WTC11 (cell line): ENCODE measurements around the gene CCDC195. TPM values are rescaled to one million over a fixed set of nuclear protein-coding genes. Genes with fewer than 3 reads are reported as not detected.

Experiments used
- ATAC-seq: fragments of 200-7000 bp; cut with Tn5 transposase; 2 replicates; pipeline ENCODE4 v1.10.0; 2021; ENCODE audit warnings: mild to moderate bottlenecking, moderate library complexity
- CTCF ChIA-PET: fragments of 300-600 bp; sonication (Branson Sonifier 250); formaldehyde crosslinking; loops from one replicate; lab custom pipeline; 2021; ENCODE audit warnings: antibody characterized with exemption; lab: Charles Lee
- POLR2A ChIA-PET: fragments of 350-600 bp; sonication (Branson Sonifier 250); formaldehyde crosslinking; loops from one replicate; lab custom pipeline; 2021; ENCODE audit warnings: antibody characterized with exemption; lab: Charles Lee
- DNase-seq: peaks from one replicate; pipeline ENCODE4 v3.0.0; 2021; ENCODE audit warnings: low spot score
- H3K27ac Mint-ChIP-seq: 2 replicates; pipeline ENCODE4 v1.8.0; 2021; ENCODE audit warnings: mixed read lengths
- H3K27me3 Mint-ChIP-seq: 2 replicates; pipeline ENCODE4 v1.8.0; 2021; ENCODE audit warnings: low read depth, mild to moderate bottlenecking, moderate library complexity, mixed read lengths
- H3K36me3 Mint-ChIP-seq: 2 replicates; pipeline ENCODE4 v1.8.0; 2021; ENCODE audit warnings: mixed read lengths
- H3K4me1 Mint-ChIP-seq: 2 replicates; pipeline ENCODE4 v1.8.0; 2022; ENCODE audit warnings: mixed read lengths
- H3K4me3 Mint-ChIP-seq: 2 replicates; pipeline ENCODE4 v1.8.0; 2021; ENCODE audit warnings: mild to moderate bottlenecking, moderate library complexity, mixed read lengths
- H3K9me3 Mint-ChIP-seq: 2 replicates; pipeline ENCODE4 v1.8.0; 2021; ENCODE audit warnings: mixed read lengths
- ATF6 ChIP-seq: sonication (generic); formaldehyde crosslinking; IDR thresholded peaks from 2 replicates; pipeline ENCODE4 v1.8.1; 2023; ENCODE audit warnings: mild to moderate bottlenecking, missing genetic modification reagents
- CDX4 ChIP-seq: fragments of 250-450 bp; sonication (Bioruptor Pico); IDR thresholded peaks from 2 replicates; pipeline ENCODE4 v1.9.0; 2021; ENCODE audit warnings: moderate library complexity, mild to moderate bottlenecking, inconsistent platforms, borderline replicate concordance
- CREB1 ChIP-seq: sonication (generic); formaldehyde crosslinking; IDR thresholded peaks from 2 replicates; pipeline ENCODE4 v1.8.0; 2023; ENCODE audit warnings: mild to moderate bottlenecking, missing genetic modification reagents
- E2F5 ChIP-seq: sonication (generic); formaldehyde crosslinking; IDR thresholded peaks from 2 replicates; pipeline ENCODE4 v1.8.1; 2022; ENCODE audit warnings: mild to moderate bottlenecking, moderate library complexity, missing genetic modification reagents
- ERG ChIP-seq: fragments of 250-450 bp; sonication (Bioruptor Pico); IDR thresholded peaks from 2 replicates; pipeline ENCODE4 v1.8.0; 2021; ENCODE audit warnings: mild to moderate bottlenecking
- ESRRA ChIP-seq: sonication (generic); formaldehyde crosslinking; IDR thresholded peaks from 2 replicates; pipeline ENCODE4 v1.8.1; 2022; ENCODE audit warnings: mild to moderate bottlenecking, missing genetic modification reagents, borderline replicate concordance
- FOXP1 ChIP-seq: sonication (generic); formaldehyde crosslinking; IDR thresholded peaks from 2 replicates; pipeline ENCODE4 v1.8.0; 2022; ENCODE audit warnings: missing genetic modification reagents, mild to moderate bottlenecking, moderate library complexity, borderline replicate concordance
- GRHL2 ChIP-seq: fragments of 250-450 bp; sonication (Bioruptor Pico); IDR thresholded peaks from 2 replicates; pipeline ENCODE4 v1.8.0; 2022; ENCODE audit warnings: mild to moderate bottlenecking, moderate library complexity; ENCODE audit not compliant: insufficient replicate concordance, severe bottlenecking
- HMGA2 ChIP-seq: fragments of 250-450 bp; sonication (Bioruptor Pico); IDR thresholded peaks from 2 replicates; pipeline ENCODE4 v1.4.0; 2021; ENCODE audit warnings: mild to moderate bottlenecking, moderate library complexity
- JAZF1 ChIP-seq: fragments of 250-450 bp; sonication (Bioruptor Pico); IDR thresholded peaks from 2 replicates; pipeline ENCODE4 v1.9.0; 2021; ENCODE audit warnings: moderate library complexity, mild to moderate bottlenecking, inconsistent platforms
- MYBL2 ChIP-seq: sonication (generic); formaldehyde crosslinking; IDR thresholded peaks from 2 replicates; pipeline ENCODE4 v1.8.1; 2023; ENCODE audit warnings: mild to moderate bottlenecking, moderate library complexity, missing genetic modification reagents
- NFATC4 ChIP-seq: fragments of 250-450 bp; sonication (Bioruptor Pico); IDR thresholded peaks from 2 replicates; pipeline ENCODE4 v1.9.0; 2021; ENCODE audit warnings: mild to moderate bottlenecking
- NFE2L1 ChIP-seq: sonication (generic); formaldehyde crosslinking; IDR thresholded peaks from 2 replicates; pipeline ENCODE4 v1.8.1; 2023; ENCODE audit warnings: missing genetic modification reagents
- OVOL2 ChIP-seq: fragments of 250-450 bp; sonication (Bioruptor Pico); IDR thresholded peaks from 2 replicates; pipeline ENCODE4 v1.9.0; 2021; ENCODE audit warnings: mild to moderate bottlenecking, borderline replicate concordance
- SOX15 ChIP-seq: fragments of 250-450 bp; sonication (Bioruptor Pico); IDR thresholded peaks from 2 replicates; pipeline ENCODE4 v1.9.0; 2021; ENCODE audit warnings: mild to moderate bottlenecking
- TCF7 ChIP-seq: sonication (generic); formaldehyde crosslinking; IDR thresholded peaks from 2 replicates; pipeline ENCODE4 v1.8.0; 2022; ENCODE audit warnings: mild to moderate bottlenecking, low read depth, missing genetic modification reagents, moderate library complexity
- TEAD1 ChIP-seq: sonication (generic); formaldehyde crosslinking; IDR thresholded peaks from 2 replicates; pipeline ENCODE4 v1.8.0; 2022; ENCODE audit warnings: mild to moderate bottlenecking, missing genetic modification reagents
- ZNF219 ChIP-seq: sonication (generic); formaldehyde crosslinking; IDR thresholded peaks from 2 replicates; pipeline ENCODE4 v1.8.0; 2023; ENCODE audit warnings: missing genetic modification reagents, mild to moderate bottlenecking, borderline replicate concordance
- ZNF425 ChIP-seq: fragments of 250-450 bp; sonication (Bioruptor Pico); conservative IDR thresholded peaks from 2 replicates; pipeline ENCODE4 v1.9.0; 2021; ENCODE audit warnings: mild to moderate bottlenecking
- ZSCAN18 ChIP-seq: fragments of 250-450 bp; sonication (Bioruptor Pico); IDR thresholded peaks from 2 replicates; pipeline ENCODE4 v2.1.2; 2022; ENCODE audit warnings: mild to moderate bottlenecking, moderate library complexity
- total RNA-seq: library from RNA; stranded (reverse); gene quantifications from 3 replicates; pipeline ENCODE4 v1.2.3, GENCODE V29; 2021

Gene CCDC195
- total RNA-seq, 1 experiment from 2014 or later, result not detected

- TF ChIP-seq ZNF219 (CRISPR knock-in tag) (no peak), ATF6 (CRISPR knock-in tag) (no peak)
- TF ChIP-seq, all 79 proteins: peak for 0
These were observed 34.0 kb downstream of the CCDC195 start (continued) for GRCh38 chr2:224682134-224682533.

GRCh38 chr2:224671731-224672130, 44.4 kb downstream of the CCDC195 start:
- Mint-ChIP-seq H3K9me3 (peaks cover 7% of the 10 kb centered on the region), H3K4me1 (peaks cover 5% of the 10 kb centered on the region), H3K4me3 (no peak overlapping the region), H3K27me3 (no peaks in the 10 kb centered on the region), H3K27ac (no peak overlapping the region), H3K36me3 (no peaks in the 10 kb centered on the region)
- ChIA-PET POLR2A (no interaction called here), CTCF (interaction anchor here (2.1 kb wide), 1 partner anchor 21 kb away, joined by 4 read pairs; no protein-coding TSS in a partner anchor)
- no peak for DNase-seq
- no peak for TF ChIP-seq GRHL2 (CRISPR knock-in tag)
- TF ChIP-seq ERG (CRISPR knock-in tag), result no peak
- TF ChIP-seq CDX4 (CRISPR knock-in tag), result no peak
- no peak for TF ChIP-seq NFE2L1
- ATAC-seq, result no peak

GRCh38 chr2:224670203-224670602, 46.0 kb downstream of the CCDC195 start:
- CTCF ChIA-PET, result interaction anchor here (0.5 kb wide), 1 partner anchor 106 kb away, joined by 5 read pairs; no protein-coding TSS in a partner anchor
- Mint-ChIP-seq H3K4me3 (no peak overlapping the region), H3K27me3 (no peaks in the 10 kb centered on the region)

More at GRCh38 chr2:224670203-224670602, 46.0 kb downstream of the CCDC195 start:
- Mint-ChIP-seq H3K27ac (no peak overlapping the region), H3K36me3 (no peaks in the 10 kb centered on the region; the same call in 1 of the 2 replicates), H3K4me1 (peaks cover 7% of the 10 kb centered on the region)
- POLR2A ChIA-PET, result no interaction called here
- no peak for TF ChIP-seq MYBL2 (CRISPR knock-in tag)
- TF ChIP-seq OVOL2 (CRISPR knock-in tag), result no peak
- no peak for TF ChIP-seq JAZF1 (CRISPR knock-in tag)
- TF ChIP-seq HMGA2 (CRISPR knock-in tag), result no peak
- TF ChIP-seq E2F5 (CRISPR knock-in tag), result no peak
- TF ChIP-seq ZSCAN18 (CRISPR knock-in tag), result no peak
- no peak for TF ChIP-seq FOXP1 (CRISPR knock-in tag)
- TF ChIP-seq ZNF425, result no peak
- no peak for TF ChIP-seq ESRRA (CRISPR knock-in tag)
- TF ChIP-seq NFATC4, result no peak
- no peak for TF ChIP-seq CREB1 (CRISPR knock-in tag)
- no peak for TF ChIP-seq TEAD1 (CRISPR knock-in tag)
- no peak for TF ChIP-seq TCF7 (CRISPR knock-in tag)
- no peak for TF ChIP-seq SOX15
- TF ChIP-seq, all 79 proteins: peak for 0
- DNase-seq (no peak), ATAC-seq (no peak)
- H3K9me3 Mint-ChIP-seq, result peaks cover 11% of the 10 kb centered on the region
